NCI-H69 (cell line): Measurements from ENCODE around the gene PGA4.
"Not testable (repeated sequence)": the region's sequence is repeated elsewhere in the genome, so short reads cannot be mapped to it uniquely, and the experiment has no call there.

ENCODE experiments used
- DNase-seq: peaks from one replicate; lab custom pipeline; 2025; lab: John Stamatoyannopoulos, UW

Gene PGA4

GRCh38 chr11:61250796-61251765 is 28.9 kb downstream of the PGA4 start:
- not testable (repeated sequence) for DNase-seq

GRCh38 chr11:61252332-61252731 is 30.2 kb downstream of the PGA4 start:
- DNase-seq: not testable (repeated sequence)

- DNase-seq: peak; percentile 61
Measured at GRCh38 chr11:61254403-61255025, 32.4 kb downstream of the PGA4 start.

GRCh38 chr11:61256710-61257482 is 34.7 kb downstream of the PGA4 start:
- no peak for DNase-seq

- DNase-seq: no peak
Measured at GRCh38 chr11:61258546-61258945, 36.4 kb downstream of the PGA4 start.

GRCh38 chr11:61259363-61259762 is 37.2 kb downstream of the PGA4 start:
- no peak for DNase-seq

- DNase-seq: no peak
Measured at GRCh38 chr11:61264371-61264770, 42.2 kb downstream of the PGA4 start.

- no peak for DNase-seq
Measured at GRCh38 chr11:61264795-61265194, 42.6 kb downstream of the PGA4 start.

GRCh38 chr11:61265357-61265756 is 43.2 kb downstream of the PGA4 start:
- DNase-seq: no peak

GRCh38 chr11:61266602-61267001 is 44.5 kb downstream of the PGA4 start:
- no peak for DNase-seq

- no peak for DNase-seq
Measured at GRCh38 chr11:61267437-61267841, 45.3 kb downstream of the PGA4 start.

- no peak for DNase-seq
Measured at GRCh38 chr11:61268588-61269250, 46.6 kb downstream of the PGA4 start.

GRCh38 chr11:61270354-61271076 is 48.4 kb downstream of the PGA4 start:
- no peak for DNase-seq

GRCh38 chr11:61272731-61273130 is 50.6 kb downstream of the PGA4 start:
- DNase-seq: no peak

- peak; percentile 27 for DNase-seq
Measured at GRCh38 chr11:61273178-61274078, 51.3 kb downstream of the PGA4 start.

GRCh38 chr11:61274084-61274483 is 51.9 kb downstream of the PGA4 start:
- DNase-seq: no peak

GRCh38 chr11:61275191-61275590 is 53.0 kb downstream of the PGA4 start:
- no peak for DNase-seq

GRCh38 chr11:61277186-61278000 is 55.2 kb downstream of the PGA4 start:
- no peak for DNase-seq

GRCh38 chr11:61278001-61278470 is 55.9 kb downstream of the PGA4 start:
- peak; percentile 28 for DNase-seq
